Neutrophil (primary cell): ENCODE results near the gene HS1BP3.

Experiments
- H3K27ac ChIP-seq: fragments of 200-600 bp; sonication (generic); 2 replicates; pipeline ENCODE4 v1.5.1; 2016; ENCODE audit warnings: mild to moderate bottlenecking, moderate library complexity
- H3K27me3 ChIP-seq: fragments of 200-600 bp; sonication (generic); 2 replicates; pipeline ENCODE4 v1.6.0; 2016; ENCODE audit warnings: mild to moderate bottlenecking
- H3K36me3 ChIP-seq: fragments of 200-600 bp; sonication (generic); 2 replicates; pipeline ENCODE4 v1.5.1; 2017
- H3K4me1 ChIP-seq, 2 experiments: fragments of 200-600 bp in 1 of 2; sonication (generic) in 1 of 2; 1 replicate in 1 of 2; 2 replicates in 1 of 2; pipeline versions ENCODE4 v1.5.1 to v1.6.1; 2013 to 2016; ENCODE audit warnings: low read depth in 1 of 2, low read length in 1 of 2, mild to moderate bottlenecking in 1 of 2, moderate library complexity in 1 of 2; ENCODE audit not compliant: control insufficient read depth in 1 of 2, insufficient read depth in 1 of 2
- H3K4me3 ChIP-seq, 2 experiments: fragments of 200-600 bp in 1 of 2; sonication (generic) in 1 of 2; 1 replicate in 1 of 2; 2 replicates in 1 of 2; pipeline ENCODE4 v1.5.1; 2013 to 2016; ENCODE audit warnings: low read depth in 1 of 2, low read length in 1 of 2, mild to moderate bottlenecking in 1 of 2, moderate library complexity in 1 of 2
- H3K9me3 ChIP-seq: fragments of 200-600 bp; sonication (generic); 2 replicates; pipeline ENCODE4 v1.5.1; 2016
- TF ChIP-seq, protein P1 (sequence below): fragments of 200-600 bp; sonication (generic); IDR thresholded peaks from 2 replicates; pipeline ENCODE4 v1.5.1; 2016; ENCODE audit warnings: antibody characterized with exemption

Gene HS1BP3

DNA sequence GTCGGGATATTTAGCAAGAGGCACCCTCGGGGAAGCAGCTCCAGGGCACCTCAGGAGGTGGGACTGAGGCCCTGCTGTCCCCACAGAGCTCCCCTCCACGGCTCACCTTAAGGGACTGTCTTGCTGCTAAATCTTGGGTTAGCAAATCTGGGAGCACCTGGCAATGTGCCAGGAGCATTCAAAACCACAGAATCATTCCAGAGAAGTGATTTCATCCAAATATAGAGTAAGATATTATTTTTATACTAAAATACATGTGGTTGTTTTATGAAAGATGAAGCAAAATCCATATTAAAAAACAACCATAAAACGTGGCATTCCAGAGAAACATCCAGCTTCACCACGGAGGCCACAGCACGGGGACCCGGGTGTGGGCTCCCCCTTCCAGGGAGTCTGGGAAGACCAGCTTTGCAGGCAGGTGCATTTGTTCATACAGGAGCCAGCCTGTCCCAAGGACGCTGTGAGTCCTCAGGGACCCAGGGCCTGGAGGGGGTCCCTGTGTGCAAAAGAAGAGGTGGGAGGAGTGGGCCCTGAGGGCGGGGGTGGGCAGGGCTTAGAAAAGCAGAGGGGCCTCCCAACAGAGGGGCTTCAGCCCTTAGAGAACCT, 16.3 kb downstream of the HS1BP3 start:
- H3K36me3 ChIP-seq = peaks cover 91% of the 10 kb centered on the region

DNA sequence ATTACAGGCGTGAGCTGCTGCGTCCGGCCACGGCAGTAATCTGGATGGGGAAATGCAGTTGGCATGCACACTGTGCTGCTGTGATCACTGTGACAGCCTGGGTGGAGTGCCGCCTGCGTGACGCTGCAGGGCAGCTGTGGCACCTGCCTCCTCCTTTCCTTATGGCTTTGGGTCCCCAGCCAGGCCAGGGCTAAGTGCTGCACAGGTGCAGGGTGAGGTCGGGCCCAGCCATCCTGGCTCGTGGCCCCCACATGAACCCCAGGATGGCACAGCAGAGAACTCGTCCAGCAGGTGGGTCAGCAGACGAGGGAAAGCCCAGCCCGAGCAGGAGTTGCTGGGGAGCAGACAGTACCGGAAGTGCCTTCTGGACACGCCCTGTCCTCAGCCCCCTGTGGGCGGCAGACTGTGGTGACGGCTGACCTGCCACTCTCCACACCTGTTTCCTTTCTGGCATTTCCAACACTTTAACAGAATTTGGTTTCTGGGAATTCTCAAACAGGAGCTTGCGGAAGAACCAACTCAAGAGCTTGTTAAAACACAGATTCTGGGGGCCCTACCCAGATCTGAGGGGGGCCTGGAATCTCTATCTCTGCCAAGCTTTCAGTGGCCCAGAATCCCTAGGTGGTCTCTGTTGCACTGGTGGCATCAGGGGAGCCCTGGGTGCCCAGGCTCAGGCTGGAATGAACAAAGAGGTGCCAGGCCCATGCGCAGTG, 16.9 kb downstream of the HS1BP3 start:
- Histone ChIP-seq H3K4me3 (no peak overlapping the region), H3K36me3 (peaks cover 91% of the 10 kb centered on the region), H3K27ac (no peak overlapping the region), H3K4me1 (no peaks in the 10 kb centered on the region), H3K9me3 (no peaks in the 10 kb centered on the region), H3K27me3 (no peaks in the 10 kb centered on the region)
- TF ChIP-seq, protein P1, sequence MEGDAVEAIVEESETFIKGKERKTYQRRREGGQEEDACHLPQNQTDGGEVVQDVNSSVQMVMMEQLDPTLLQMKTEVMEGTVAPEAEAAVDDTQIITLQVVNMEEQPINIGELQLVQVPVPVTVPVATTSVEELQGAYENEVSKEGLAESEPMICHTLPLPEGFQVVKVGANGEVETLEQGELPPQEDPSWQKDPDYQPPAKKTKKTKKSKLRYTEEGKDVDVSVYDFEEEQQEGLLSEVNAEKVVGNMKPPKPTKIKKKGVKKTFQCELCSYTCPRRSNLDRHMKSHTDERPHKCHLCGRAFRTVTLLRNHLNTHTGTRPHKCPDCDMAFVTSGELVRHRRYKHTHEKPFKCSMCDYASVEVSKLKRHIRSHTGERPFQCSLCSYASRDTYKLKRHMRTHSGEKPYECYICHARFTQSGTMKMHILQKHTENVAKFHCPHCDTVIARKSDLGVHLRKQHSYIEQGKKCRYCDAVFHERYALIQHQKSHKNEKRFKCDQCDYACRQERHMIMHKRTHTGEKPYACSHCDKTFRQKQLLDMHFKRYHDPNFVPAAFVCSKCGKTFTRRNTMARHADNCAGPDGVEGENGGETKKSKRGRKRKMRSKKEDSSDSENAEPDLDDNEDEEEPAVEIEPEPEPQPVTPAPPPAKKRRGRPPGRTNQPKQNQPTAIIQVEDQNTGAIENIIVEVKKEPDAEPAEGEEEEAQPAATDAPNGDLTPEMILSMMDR = no peak

More for the DNA sequence above, 16.3 kb downstream of the HS1BP3 start:
- Histone ChIP-seq H3K4me3 (no peak overlapping the region), H3K4me1 (no peaks in the 10 kb centered on the region), H3K9me3 (no peaks in the 10 kb centered on the region), H3K27me3 (no peaks in the 10 kb centered on the region), H3K27ac (no peak overlapping the region)
- TF ChIP-seq, protein P1 = no peak

DNA sequence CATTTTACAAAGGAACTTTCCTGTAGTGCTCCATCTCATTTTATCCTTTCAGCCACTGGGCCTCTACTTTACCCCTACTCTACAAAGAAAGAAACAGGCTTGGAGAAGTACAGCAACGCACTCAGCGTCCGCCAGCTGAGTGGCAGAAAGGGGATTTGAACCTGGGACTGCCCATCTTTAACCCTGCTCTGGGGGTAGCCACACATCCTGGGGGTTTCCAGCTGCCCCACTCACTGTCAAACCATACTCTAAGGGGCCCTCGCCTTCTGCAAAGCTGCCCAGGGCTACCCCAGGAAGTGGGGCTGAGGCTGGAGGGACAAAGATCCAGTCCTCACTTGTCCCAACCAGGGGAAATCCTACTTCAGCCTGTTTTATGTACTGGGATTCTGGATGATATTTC, 17.9 kb downstream of the HS1BP3 start:
- no peak overlapping the region for H3K27ac ChIP-seq
- no peaks in the 10 kb centered on the region for H3K4me1 ChIP-seq
- H3K36me3 ChIP-seq = peaks cover 87% of the 10 kb centered on the region
- no peak overlapping the region for H3K4me3 ChIP-seq
- H3K9me3 ChIP-seq = no peaks in the 10 kb centered on the region
- no peaks in the 10 kb centered on the region for H3K27me3 ChIP-seq
- TF ChIP-seq, protein P1 = no peak

DNA sequence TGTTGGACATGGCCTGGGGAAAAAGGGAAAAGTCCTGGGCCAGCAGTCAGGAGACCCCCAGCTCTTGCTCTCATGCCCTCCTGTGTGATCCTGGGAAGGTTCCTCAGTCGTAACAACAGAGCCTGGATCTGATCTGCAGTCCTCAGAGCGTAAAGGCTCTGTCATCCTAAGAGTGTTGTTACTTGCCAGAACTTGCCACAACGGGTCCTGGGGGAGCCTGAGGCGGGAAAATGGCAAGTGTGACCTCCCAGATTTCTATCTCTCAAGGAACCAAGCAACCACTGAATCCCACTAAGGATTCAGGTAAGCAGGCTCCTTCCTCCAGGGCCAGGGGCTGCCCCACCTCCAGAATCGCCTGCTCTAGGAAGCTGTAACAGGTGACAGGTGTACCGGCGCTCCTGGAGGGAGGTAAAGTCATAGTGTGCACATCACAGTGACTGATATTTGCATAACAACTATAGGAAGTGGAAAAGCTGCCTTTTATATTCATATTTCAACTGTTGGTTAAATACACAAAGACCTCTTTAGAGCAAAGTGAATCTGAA, 18.4 kb downstream of the HS1BP3 start:
- H3K27ac ChIP-seq = no peak overlapping the region

DNA sequence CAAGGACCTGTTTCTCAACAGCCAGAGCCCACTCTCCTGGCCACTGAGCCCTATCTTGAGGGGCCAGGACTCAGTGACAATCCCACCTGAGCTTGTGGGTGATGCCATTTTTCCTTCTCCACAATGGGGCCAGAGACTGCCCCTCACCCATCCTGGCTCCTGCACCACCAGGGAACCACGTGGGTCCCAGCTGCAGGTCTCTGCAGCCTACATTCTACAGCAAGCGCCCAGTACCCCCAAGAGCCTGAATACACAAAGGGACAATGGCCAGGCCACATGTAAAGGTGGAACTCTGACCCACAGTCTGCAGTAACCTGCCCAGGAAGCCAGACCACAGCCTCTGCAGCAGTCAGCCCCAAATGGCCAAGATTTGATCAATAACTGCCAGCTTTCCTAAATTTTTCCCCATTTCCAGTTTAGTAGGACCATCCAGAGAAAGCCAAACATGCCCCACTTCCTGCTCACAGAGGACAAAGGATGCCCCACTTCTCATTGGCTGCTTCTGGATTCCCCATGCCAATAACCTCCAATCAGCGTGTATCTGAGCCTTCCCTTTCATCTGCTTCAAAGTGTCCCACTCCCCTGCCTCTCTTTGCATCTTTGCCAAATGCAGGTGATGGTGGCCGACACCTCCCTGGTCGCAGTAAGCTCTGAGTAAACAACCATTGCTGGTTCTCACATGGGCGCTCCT, 19.1 kb downstream of the HS1BP3 start:
- Histone ChIP-seq H3K27me3 (no peaks in the 10 kb centered on the region), H3K9me3 (no peaks in the 10 kb centered on the region), H3K36me3 (peaks cover 86% of the 10 kb centered on the region), H3K27ac (no peak overlapping the region), H3K4me3 (no peak overlapping the region), H3K4me1 (no peaks in the 10 kb centered on the region)
- TF ChIP-seq, protein P1 = no peak

More for the DNA sequence above, 18.4 kb downstream of the HS1BP3 start:
- Histone ChIP-seq H3K4me1 (no peaks in the 10 kb centered on the region), H3K36me3 (peaks cover 87% of the 10 kb centered on the region), H3K4me3 (no peak overlapping the region), H3K9me3 (no peaks in the 10 kb centered on the region), H3K27me3 (no peaks in the 10 kb centered on the region)
- TF ChIP-seq, protein P1 = no peak
